Ovary (tissue), 9 donors: Measurements from ENCODE around the gene MAL. TPM values are rescaled to one million over a fixed set of nuclear protein-coding genes. Genes with fewer than 3 reads are reported as not detected.

ENCODE experiments used
- DNase-seq, 5 donors: peaks; one replicate each; pipeline ENCODE4 v3.0.0-alpha.2; 2019 to 2020
- H3K27ac ChIP-seq, 2 donors: fragments of 200-600 bp; one replicate each; pipeline versions ENCODE4 v1.5.1 to v1.8.0; 2019 to 2022
- H3K27me3 ChIP-seq: fragments of 200-600 bp; one replicate; pipeline ENCODE4 v1.8.0; 2022
- H3K36me3 ChIP-seq: fragments of 200-600 bp; sonication (generic); one replicate; pipeline ENCODE4 v1.5.1; 2019
- H3K4me1 ChIP-seq: one replicate; pipeline ENCODE4 v1.8.1; 2013; ENCODE audit warnings: mild to moderate bottlenecking, moderate library complexity; ENCODE audit not compliant: insufficient read depth
- H3K4me3 ChIP-seq: fragments of 200-600 bp; sonication (generic); one replicate; pipeline ENCODE4 v1.5.1; 2017
- H3K9me3 ChIP-seq, 2 donors: fragments of 200-600 bp in 1 of 2; sonication (generic) in 1 of 2; one replicate each; pipeline versions ENCODE4 v1.5.1 to v1.8.1; 2013 to 2019; ENCODE audit warnings: mild to moderate bottlenecking in 1 of 2, moderate library complexity in 1 of 2
- EP300 ChIP-seq: sonication (generic); formaldehyde crosslinking; IDR thresholded peaks from one replicate; pipeline ENCODE4 v1.6.1; 2017; ENCODE audit warnings: antibody characterized with exemption
- POLR2A ChIP-seq: fragments of 450-650 bp; IDR thresholded peaks from one replicate; pipeline ENCODE4 v1.6.1; 2017; ENCODE audit warnings: antibody characterized with exemption, mild to moderate bottlenecking, moderate library complexity
- WGBS, 3 donors: extraction: QIAGEN DNeasy Blood & Tissue Kit in 1 of 3; methylation state at CpG; one replicate each; pipeline versions ENCODE4 v1.1.5 to v1.1.7; 2013 to 2017; 5-methylcytosine and 5-hydroxymethylcytosine counted together
- intact Hi-C, 4 donors: fragments of 100-400 bp; cut with DNase I; formaldehyde crosslinking; loops; one replicate each; pipeline versions ENCODE4 v1.11.0 to v1.15.1; 2022 to 2023
- polyA plus RNA-seq, 2 donors: library from polyadenylated mRNA; stranded (reverse); fragments of 200-250 nt in 1 of 2; fragments of 350-450 nt in 1 of 2; fragmentation: Illumina TruSeq in 1 of 2; extraction: RNeasy Lipid Tissue Mini Kit (QIAGEN cat#74804) in 1 of 2; gene quantifications; one replicate each; pipeline ENCODE4 v1.2.3, GENCODE V29; 2013 to 2014
- total RNA-seq, 7 donors: library from RNA; depleted of rRNA in 2 of 7; stranded (reverse); fragments of >200 nt in 2 of 7; fragmentation: NEBNext Ultra II Directional in 3 of 7; extraction: Animal tissue kit (Norgen Biotek cat#: 25700) in 3 of 7; gene quantifications; one replicate each; pipeline versions ENCODE4 v1.1.0 to v1.2.4, GENCODE V29; 2016 to 2023
- TF ChIP-seq, protein P1 (sequence below), 3 donors: fragments of 450-650 bp in 2 of 3; fragments of 200-600 bp in 1 of 3; IDR thresholded peaks; one replicate each; pipeline versions ENCODE4 v1.5.1 to v1.8.0; 2016 to 2022; ENCODE audit warnings: antibody characterized with exemption in 3 of 3, mild to moderate bottlenecking in 1 of 3
- donor health status: DM: no; HTN: no; CAD: no; lungs with moderate emphysema.
- donor health status: DM: no; HTN: no; CAD: no.
- donor health status: Bipolar disorder and iron deficiency.
- donor health status: DM: yes; HTN: yes; CAD: no.
- donor health status: DM: no; HTN: no; CAD: no.
- donor health status: DM: yes; HTN: yes; CAD: no.

Gene MAL
- total and polyA plus RNA-seq, 9 donors, result 0.45 to 4.7 (median 1.6) TPM; not detected in 2

DNA sequence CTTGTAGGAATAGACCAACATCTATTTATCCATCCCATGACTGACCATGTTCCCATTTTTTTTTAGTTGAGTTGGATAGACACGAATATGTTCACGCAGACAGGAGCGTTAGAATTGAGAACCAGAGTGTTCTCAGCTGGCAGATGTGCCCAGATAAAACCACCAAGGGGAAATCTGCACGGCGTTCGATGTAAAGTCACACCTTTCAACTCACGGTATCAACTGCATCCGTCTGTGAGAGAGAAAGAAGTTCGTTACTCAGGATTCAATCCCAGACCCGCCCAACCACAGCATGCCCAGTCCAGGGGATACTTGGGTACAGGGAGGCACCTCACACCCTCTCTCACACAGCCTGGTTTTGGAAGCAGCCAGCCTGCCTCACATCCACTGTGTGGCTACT is 26.1 kb downstream of the MAL start:
- no peaks in the 10 kb centered on the region for H3K27me3 ChIP-seq
- H3K36me3 ChIP-seq, result no peaks in the 10 kb centered on the region
- no peaks in the 10 kb centered on the region for H3K9me3 ChIP-seq
- intact Hi-C loops, result no loop called here
- no peaks in the 10 kb centered on the region for H3K4me1 ChIP-seq
- DNase-seq, result no peak
- no peak for TF ChIP-seq POLR2A
- TF ChIP-seq, protein P1, sequence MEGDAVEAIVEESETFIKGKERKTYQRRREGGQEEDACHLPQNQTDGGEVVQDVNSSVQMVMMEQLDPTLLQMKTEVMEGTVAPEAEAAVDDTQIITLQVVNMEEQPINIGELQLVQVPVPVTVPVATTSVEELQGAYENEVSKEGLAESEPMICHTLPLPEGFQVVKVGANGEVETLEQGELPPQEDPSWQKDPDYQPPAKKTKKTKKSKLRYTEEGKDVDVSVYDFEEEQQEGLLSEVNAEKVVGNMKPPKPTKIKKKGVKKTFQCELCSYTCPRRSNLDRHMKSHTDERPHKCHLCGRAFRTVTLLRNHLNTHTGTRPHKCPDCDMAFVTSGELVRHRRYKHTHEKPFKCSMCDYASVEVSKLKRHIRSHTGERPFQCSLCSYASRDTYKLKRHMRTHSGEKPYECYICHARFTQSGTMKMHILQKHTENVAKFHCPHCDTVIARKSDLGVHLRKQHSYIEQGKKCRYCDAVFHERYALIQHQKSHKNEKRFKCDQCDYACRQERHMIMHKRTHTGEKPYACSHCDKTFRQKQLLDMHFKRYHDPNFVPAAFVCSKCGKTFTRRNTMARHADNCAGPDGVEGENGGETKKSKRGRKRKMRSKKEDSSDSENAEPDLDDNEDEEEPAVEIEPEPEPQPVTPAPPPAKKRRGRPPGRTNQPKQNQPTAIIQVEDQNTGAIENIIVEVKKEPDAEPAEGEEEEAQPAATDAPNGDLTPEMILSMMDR (IDR thresholded peaks at IDR 0.05), result no peak
- TF ChIP-seq EP300, result no peak
- no peak overlapping the region for H3K27ac ChIP-seq
- 84 to 89% (median 86%) methylated on average over 10 of the region's 10 CpGs for WGBS, 3 donors
- no peak overlapping the region for H3K4me3 ChIP-seq

DNA sequence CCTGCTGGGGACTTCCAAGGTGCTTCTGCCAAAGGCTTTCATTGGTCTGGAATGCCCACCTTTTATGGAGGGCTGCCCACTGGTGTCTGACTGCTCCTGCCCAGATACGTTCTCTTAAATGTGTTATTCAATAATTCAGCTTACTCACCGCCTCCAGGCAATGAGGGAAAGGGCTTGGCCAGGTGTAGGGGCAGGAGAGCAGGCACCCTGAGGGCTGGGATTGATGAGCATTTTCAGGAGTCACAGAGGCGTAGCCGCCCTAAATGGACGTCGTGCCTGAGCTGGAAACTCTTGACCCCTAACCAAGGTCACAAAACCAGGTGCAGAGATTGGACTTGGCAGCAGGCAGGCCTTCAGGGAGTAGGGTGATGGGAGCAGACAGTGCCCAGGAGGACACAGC is 26.8 kb downstream of the MAL start:
- intact Hi-C loops, result no loop called here

DNA sequence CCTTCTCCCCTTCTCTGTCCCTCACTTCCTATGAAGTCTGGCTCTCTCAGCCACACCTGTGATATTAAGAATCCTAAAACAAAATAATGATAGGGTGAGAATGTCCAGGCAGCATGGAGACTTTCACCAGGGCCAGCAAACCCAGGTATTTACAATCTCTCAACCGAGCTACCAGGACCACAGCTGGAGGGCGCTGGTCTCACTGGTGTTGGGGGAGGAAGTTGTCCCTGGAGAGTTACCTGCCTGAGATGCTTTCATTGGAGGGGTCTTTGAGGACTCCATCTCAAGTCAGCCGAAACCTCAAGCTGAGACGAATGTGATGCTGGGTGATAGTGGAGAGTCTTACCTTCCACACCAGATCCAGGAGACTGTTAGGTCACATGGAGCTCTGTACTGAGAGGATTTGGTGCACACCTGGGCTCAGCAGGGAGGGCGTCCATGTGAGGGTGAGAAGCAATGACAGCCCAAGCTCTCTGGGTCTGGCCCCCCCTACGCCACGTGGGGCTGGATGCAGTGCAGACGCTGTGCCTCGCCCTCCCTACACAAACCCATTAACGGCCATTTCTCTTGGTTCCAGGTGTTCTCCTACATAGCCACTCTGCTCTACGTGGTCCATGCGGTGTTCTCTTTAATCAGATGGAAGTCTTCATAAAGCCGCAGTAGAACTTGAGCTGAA is 27.4 kb downstream of the MAL start:
- H3K27ac ChIP-seq, result no peak overlapping the region
- DNase-seq, result no peak
- no peaks in the 10 kb centered on the region for H3K9me3 ChIP-seq
- WGBS, 3 donors, result 81 to 84% (median 81%) methylated on average over 13 of the region's 13 CpGs
- intact Hi-C loops, result no loop called here
- H3K4me1 ChIP-seq, result no peaks in the 10 kb centered on the region
- H3K4me3 ChIP-seq, result no peak overlapping the region
- no peaks in the 10 kb centered on the region for H3K27me3 ChIP-seq
- H3K36me3 ChIP-seq, result no peaks in the 10 kb centered on the region
- TF ChIP-seq EP300 (no peak), POLR2A (no peak)
- TF ChIP-seq, protein P1 (IDR thresholded peaks at IDR 0.05), result no peak

More for the DNA sequence above, 26.8 kb downstream of the MAL start:
- H3K4me1 ChIP-seq, result no peaks in the 10 kb centered on the region
- H3K36me3 ChIP-seq, result no peaks in the 10 kb centered on the region
- no peak overlapping the region for H3K4me3 ChIP-seq
- H3K9me3 ChIP-seq, result no peaks in the 10 kb centered on the region
- H3K27me3 ChIP-seq, result no peaks in the 10 kb centered on the region
- no peak overlapping the region for H3K27ac ChIP-seq
- no peak for TF ChIP-seq POLR2A
- TF ChIP-seq, protein P1 (IDR thresholded peaks at IDR 0.05), result no peak
- no peak for TF ChIP-seq EP300
- DNase-seq, result no peak
- WGBS, 3 donors, result 51 to 60% (median 59%) methylated on average over 6 of the region's 6 CpGs

DNA sequence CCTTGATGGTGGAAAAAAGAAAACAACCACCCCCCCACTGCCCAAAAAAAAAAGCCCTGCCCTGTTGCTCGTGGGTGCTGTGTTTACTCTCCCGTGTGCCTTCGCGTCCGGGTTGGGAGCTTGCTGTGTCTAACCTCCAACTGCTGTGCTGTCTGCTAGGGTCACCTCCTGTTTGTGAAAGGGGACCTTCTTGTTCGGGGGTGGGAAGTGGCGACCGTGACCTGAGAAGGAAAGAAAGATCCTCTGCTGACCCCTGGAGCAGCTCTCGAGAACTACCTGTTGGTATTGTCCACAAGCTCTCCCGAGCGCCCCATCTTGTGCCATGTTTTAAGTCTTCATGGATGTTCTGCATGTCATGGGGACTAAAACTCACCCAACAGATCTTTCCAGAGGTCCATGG is 28.0 kb downstream of the MAL start:
- H3K4me3 ChIP-seq, result no peak overlapping the region
- no peak overlapping the region for H3K27ac ChIP-seq
- DNase-seq, result no peak
- intact Hi-C loops, result no loop called here
- no peaks in the 10 kb centered on the region for H3K9me3 ChIP-seq
- no peaks in the 10 kb centered on the region for H3K27me3 ChIP-seq
- H3K36me3 ChIP-seq, result no peaks in the 10 kb centered on the region
- H3K4me1 ChIP-seq, result no peaks in the 10 kb centered on the region
- WGBS, 3 donors, result 29 to 35% (median 33%) methylated on average over 11 of the region's 11 CpGs
- TF ChIP-seq POLR2A (no peak), EP300 (no peak)
- TF ChIP-seq, protein P1 (IDR thresholded peaks at IDR 0.05), result no peak
